ENCODE data around the gene MAPKAP1. TPM values are rescaled to one million over a fixed set of nuclear protein-coding genes. Genes with fewer than 3 reads are reported as not detected.

Gene MAPKAP1
- total and polyA plus RNA-seq, 9 of the 15 experiments (the other 6 are each of a cell fraction or from before 2014, with no cell fraction given): 2.6 to 82.1 (median 61.1) TPM

GRCh38 chr9:125746017-125746773, 39.2 kb upstream of the MAPKAP1 start:
- Histone ChIP-seq H3K9ac (ENCODE audit: insufficient read depth in 1 of 2, low read depth in 2 of 2, low read length in 2 of 2) (peak overlapping the region; percentile 45 to 89; a peak in 3 of 4 replicates), H3K27me3 (ENCODE audit: control insufficient read depth in 2 of 2, insufficient read depth in 2 of 2, low read length in 2 of 2) (peaks cover 31 to 36% of the 10 kb centered on the region in 2 experiments), H3K4me1 (replicated peaks in 1 of 2; ENCODE audit: control insufficient read depth in 2 of 2, insufficient read depth in 2 of 2, low read length in 2 of 2) (peaks cover 8 to 26% of the 10 kb centered on the region in 2 experiments), H3K9me1 (ENCODE audit: control insufficient read depth, insufficient read depth, low read length) (no peaks in the 10 kb centered on the region), H3K9me3 (replicated peaks; ENCODE audit: control insufficient read depth, insufficient read depth, low read depth, low read length) (no peaks in the 10 kb centered on the region), H2AFZ (ENCODE audit: low read depth, low read length) (peak overlapping the region; percentile 94), H3K4me2 (ENCODE audit: insufficient read depth, low read length) (peak overlapping the region; percentile 85), H3K36me3 (ENCODE audit: control insufficient read depth, insufficient read depth, low read length) (no peaks in the 10 kb centered on the region), H3K4me3 (peak overlapping the region; percentile 57), H4K20me1 (replicated peaks; ENCODE audit: control insufficient read depth, insufficient read depth, low read length) (peaks cover 7% of the 10 kb centered on the region; the same call in 1 of the 2 replicates), H3K27ac (ENCODE audit: extremely low read depth, low read depth, low read length) (no peak overlapping the region), H3K79me2 (ENCODE audit: control insufficient read depth, insufficient read depth, low read length) (no peaks in the 10 kb centered on the region)
- under 1% methylated on average over 49 of the region's 79 CpGs for WGBS (ENCODE audit: insufficient coverage, low coverage, missing lambda C conversion rate)
- DNase-seq (ENCODE audit: extremely low read depth in 1 of 4, low spot score in 3 of 4) (peak; percentile 89 to 94 (median 93)), FAIRE-seq (peak; percentile 68), ATAC-seq (peak; percentile 98)
- intact Hi-C loops (cut with micrococcal nuclease): loop anchor here (5.0 kb wide), 1 partner anchor 39 kb away; the partner anchor contains the start of gene MAPKAP1
- POLR2A ChIA-PET: interaction anchor here (0.8 to 1.5 kb wide), 6 partner anchors 10 to 39 kb away, joined by 3 to 4 read pairs (median 3); partner anchors contain the start of gene MAPKAP1
- no TSS peak for BruUV-seq (replicated peaks)
- in situ Hi-C loops (cut with MboI): no loop called here
- CTCF ChIA-PET (ENCODE audit: low intra/inter-chr PET ratio): no interaction called here
- TF ChIP-seq ZNF511 (CRISPR knock-in tag; IDR thresholded peaks at IDR 0.05) (peak; percentile 84), E2F3 (CRISPR knock-in tag; IDR thresholded peaks at IDR 0.05) (peak; percentile 76), TSHZ1 (CRISPR knock-in tag; IDR thresholded peaks at IDR 0.05) (no peak), TFAP4 (CRISPR knock-in tag; IDR thresholded peaks at IDR 0.05; ENCODE audit: borderline replicate concordance) (peak; percentile 69; the same call in 1 of the 2 replicates), RBM14 (IDR thresholded peaks at IDR 0.05; ENCODE audit: borderline replicate concordance, insufficient read depth, low read depth, low read length) (no peak), L3MBTL2 (IDR thresholded peaks at IDR 0.05) (peak; percentile 99), ZNF175 (CRISPR knock-in tag; IDR thresholded peaks at IDR 0.05; ENCODE audit: low read depth) (no peak), NFE2L1 (tag; IDR thresholded peaks at IDR 0.05; ENCODE audit: borderline replicate concordance, low read depth) (no peak), ERF (CRISPR knock-in tag; IDR thresholded peaks at IDR 0.05) (peak; percentile 83; the same call in 1 of the 2 replicates), E2F8 (IDR thresholded peaks at IDR 0.05; ENCODE audit: low read depth, partially characterized antibody) (peak; percentile 36), ZFP30 (CRISPR knock-in tag; IDR thresholded peaks at IDR 0.05; ENCODE audit: borderline replicate concordance) (no peak), ZNF79 (CRISPR knock-in tag; IDR thresholded peaks at IDR 0.05; ENCODE audit: low read depth) (no peak)

Data from K562 (cell line).